ENCODE data around the gene SREBF2. TPM values are rescaled to one million over a fixed set of nuclear protein-coding genes. Genes with fewer than 3 reads are reported as not detected.

SREBF2 gene
- polyA plus RNA-seq (ENCODE audit: insufficient read length in 4 of 4) = 100 to 1,000 TPM in 1 of 4 donors, 10 to 100 TPM in 3; 86.4 to 106 (median 92.7) TPM

- DNase-seq (ENCODE audit: low read depth in 4 of 4, low spot score in 2 of 4) = peak; percentile 97 to 99 (median 98)
Measured at GRCh38 chr22:41832553-41833368, at the start of gene SREBF2. TSS of gene SREBF2 (plus strand) at chr22:41833105. CDS start at chr22:41833271, 166 bp downstream.

GRCh38 chr22:41787331-41787730 is 45.6 kb upstream of the SREBF2 start:
- no peak for DNase-seq (ENCODE audit: low read depth in 4 of 4, low spot score in 2 of 4)

- DNase-seq (ENCODE audit: low read depth in 4 of 4, low spot score in 2 of 4) = no peak
Measured at GRCh38 chr22:41793871-41794270, 39.0 kb upstream of the SREBF2 start.

- DNase-seq (ENCODE audit: low read depth in 4 of 4, low spot score in 2 of 4) = no peak
Measured at GRCh38 chr22:41798736-41799135, 34.2 kb upstream of the SREBF2 start.

GRCh38 chr22:41799486-41800347 is 33.2 kb upstream of the SREBF2 start:
- DNase-seq (ENCODE audit: low read depth in 4 of 4, low spot score in 2 of 4) = no peak

GRCh38 chr22:41800348-41801146 is 32.4 kb upstream of the SREBF2 start, which contains the start of gene CCDC134:
TSS of gene CCDC134 (plus strand) at chr22:41800679. CDS start at chr22:41808891, 8,212 bp downstream.
- DNase-seq (ENCODE audit: low read depth in 4 of 4, low spot score in 2 of 4) = peak; percentile 69 to 81 (median 72)

- no peak for DNase-seq (ENCODE audit: low read depth in 4 of 4, low spot score in 2 of 4)
Measured at GRCh38 chr22:41801147-41801819, 31.6 kb upstream of the SREBF2 start.

- no peak for DNase-seq (ENCODE audit: low read depth in 4 of 4, low spot score in 2 of 4)
Measured at GRCh38 chr22:41801886-41802285, 31.0 kb upstream of the SREBF2 start.

GRCh38 chr22:41805639-41806038 is 27.3 kb upstream of the SREBF2 start:
- DNase-seq (ENCODE audit: low read depth in 4 of 4, low spot score in 2 of 4) = no peak

- DNase-seq (ENCODE audit: low read depth in 4 of 4, low spot score in 2 of 4) = no peak
Measured at GRCh38 chr22:41808400-41808799, 24.5 kb upstream of the SREBF2 start.

GRCh38 chr22:41810022-41810421 is 22.9 kb upstream of the SREBF2 start:
- DNase-seq (ENCODE audit: low read depth in 4 of 4, low spot score in 2 of 4) = no peak

GRCh38 chr22:41812805-41813545 is 19.9 kb upstream of the SREBF2 start:
- DNase-seq (ENCODE audit: low read depth in 4 of 4, low spot score in 2 of 4) = no peak

GRCh38 chr22:41813726-41814410 is 19.0 kb upstream of the SREBF2 start:
- DNase-seq (ENCODE audit: low read depth in 4 of 4, low spot score in 2 of 4) = no peak

- DNase-seq (ENCODE audit: low read depth in 4 of 4, low spot score in 2 of 4) = no peak
Measured at GRCh38 chr22:41815716-41816115, 17.2 kb upstream of the SREBF2 start.

- no peak for DNase-seq (ENCODE audit: low read depth in 4 of 4, low spot score in 2 of 4)
Measured at GRCh38 chr22:41816241-41816640, 16.7 kb upstream of the SREBF2 start.

- no peak for DNase-seq (ENCODE audit: low read depth in 4 of 4, low spot score in 2 of 4)
Measured at GRCh38 chr22:41816871-41817270, 16.0 kb upstream of the SREBF2 start.

- DNase-seq (ENCODE audit: low read depth in 4 of 4, low spot score in 2 of 4) = no peak
Measured at GRCh38 chr22:41818011-41818410, 14.9 kb upstream of the SREBF2 start.

- no peak for DNase-seq (ENCODE audit: low read depth in 4 of 4, low spot score in 2 of 4)
Measured at GRCh38 chr22:41818596-41818995, 14.3 kb upstream of the SREBF2 start.

GRCh38 chr22:41819257-41819656 is 13.6 kb upstream of the SREBF2 start:
- DNase-seq (ENCODE audit: low read depth in 4 of 4, low spot score in 2 of 4) = no peak

Measured in left renal cortex interstitium (tissue), 4 donors.